ENCODE data around the gene BNIP5.

BNIP5 gene

GRCh38 chr6:36285797-36286196, 50.9 kb downstream of the BNIP5 start:
- no peaks in the 10 kb centered on the region for H3K36me3 ChIP-seq (ENCODE audit: control insufficient read depth in 1 of 2, insufficient read depth in 2 of 2, low read length in 2 of 2)
- peaks cover 0 to 2% of the 10 kb centered on the region in 2 donors for H3K4me1 ChIP-seq (ENCODE audit: control insufficient read depth in 1 of 2, insufficient read depth in 2 of 2, low read length in 2 of 2)
- H3K27me3 ChIP-seq (ENCODE audit: low read depth, low read length) = peaks cover 5% of the 10 kb centered on the region
- H3K4me3 ChIP-seq (ENCODE audit: low read depth in 1 of 2, low read length in 2 of 2) = no peak overlapping the region
- no peak overlapping the region for H3K27ac ChIP-seq (ENCODE audit: low read length)
- H3K9me3 ChIP-seq (ENCODE audit: control insufficient read depth in 1 of 2, low read length in 2 of 2) = no peaks in the 10 kb centered on the region

DNA sequence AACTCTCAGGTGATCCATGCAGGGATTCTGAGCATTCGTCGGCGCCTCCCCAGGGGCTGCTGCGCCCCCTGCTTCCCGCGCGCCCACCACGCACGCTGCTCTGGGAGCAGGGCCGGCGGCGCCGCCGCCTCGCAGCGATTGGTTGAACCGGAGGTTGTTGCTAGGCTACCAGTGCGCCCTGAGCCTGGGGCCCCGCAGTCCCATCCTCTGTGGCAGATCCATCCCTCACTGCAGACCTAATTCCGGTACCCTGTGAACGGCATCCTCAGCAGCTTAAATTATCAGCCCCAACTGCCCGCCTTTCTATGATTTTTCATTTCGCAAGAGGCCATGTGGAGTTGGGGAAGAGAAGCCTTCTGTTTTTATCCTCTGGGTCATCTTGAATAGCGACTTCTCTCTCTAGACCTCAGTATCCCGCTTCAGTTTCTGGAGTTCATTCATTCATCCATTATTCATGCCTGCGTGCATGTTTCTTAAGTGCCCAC, 51.5 kb downstream of the BNIP5 start:
- Histone ChIP-seq H3K9me3 (ENCODE audit: control insufficient read depth in 1 of 2, low read length in 2 of 2) (no peaks in the 10 kb centered on the region), H3K4me3 (ENCODE audit: low read depth in 1 of 2, low read length in 2 of 2) (no peak overlapping the region), H3K27ac (ENCODE audit: low read length) (no peak overlapping the region), H3K4me1 (ENCODE audit: control insufficient read depth in 1 of 2, insufficient read depth in 2 of 2, low read length in 2 of 2) (no peaks in the 10 kb centered on the region), H3K27me3 (ENCODE audit: low read depth, low read length) (peaks cover 5% of the 10 kb centered on the region), H3K36me3 (ENCODE audit: control insufficient read depth in 1 of 2, insufficient read depth in 2 of 2, low read length in 2 of 2) (no peaks in the 10 kb centered on the region)

- no peaks in the 10 kb centered on the region for H3K4me1 ChIP-seq (ENCODE audit: control insufficient read depth in 1 of 2, insufficient read depth in 2 of 2, low read length in 2 of 2)
- H3K36me3 ChIP-seq (ENCODE audit: control insufficient read depth in 1 of 2, insufficient read depth in 2 of 2, low read length in 2 of 2) = no peaks in the 10 kb centered on the region
- H3K4me3 ChIP-seq (ENCODE audit: low read depth in 1 of 2, low read length in 2 of 2) = no peak overlapping the region
- H3K9me3 ChIP-seq (ENCODE audit: control insufficient read depth in 1 of 2, low read length in 2 of 2) = no peaks in the 10 kb centered on the region
- H3K27me3 ChIP-seq (ENCODE audit: low read depth, low read length) = peaks cover 5% of the 10 kb centered on the region
- H3K27ac ChIP-seq (ENCODE audit: low read length) = no peak overlapping the region
These were observed 52.3 kb downstream of the BNIP5 start for GRCh38 chr6:36284359-36284758.

- Histone ChIP-seq H3K4me1 (ENCODE audit: control insufficient read depth in 1 of 2, insufficient read depth in 2 of 2, low read length in 2 of 2) (no peaks in the 10 kb centered on the region), H3K36me3 (ENCODE audit: control insufficient read depth in 1 of 2, insufficient read depth in 2 of 2, low read length in 2 of 2) (no peaks in the 10 kb centered on the region), H3K27me3 (ENCODE audit: low read depth, low read length) (peaks cover 5% of the 10 kb centered on the region), H3K9me3 (ENCODE audit: control insufficient read depth in 1 of 2, low read length in 2 of 2) (no peaks in the 10 kb centered on the region), H3K27ac (ENCODE audit: low read length) (no peak overlapping the region), H3K4me3 (ENCODE audit: low read depth in 1 of 2, low read length in 2 of 2) (no peak overlapping the region)
These were observed 53.1 kb downstream of the BNIP5 start for GRCh38 chr6:36283608-36284007.

- Histone ChIP-seq H3K9me3 (ENCODE audit: control insufficient read depth in 1 of 2, low read length in 2 of 2) (no peaks in the 10 kb centered on the region), H3K4me1 (ENCODE audit: control insufficient read depth in 1 of 2, insufficient read depth in 2 of 2, low read length in 2 of 2) (no peaks in the 10 kb centered on the region), H3K27me3 (ENCODE audit: low read depth, low read length) (peaks cover 5% of the 10 kb centered on the region)
These were observed 55.7 kb downstream of the BNIP5 start for GRCh38 chr6:36280983-36281382.

DNA sequence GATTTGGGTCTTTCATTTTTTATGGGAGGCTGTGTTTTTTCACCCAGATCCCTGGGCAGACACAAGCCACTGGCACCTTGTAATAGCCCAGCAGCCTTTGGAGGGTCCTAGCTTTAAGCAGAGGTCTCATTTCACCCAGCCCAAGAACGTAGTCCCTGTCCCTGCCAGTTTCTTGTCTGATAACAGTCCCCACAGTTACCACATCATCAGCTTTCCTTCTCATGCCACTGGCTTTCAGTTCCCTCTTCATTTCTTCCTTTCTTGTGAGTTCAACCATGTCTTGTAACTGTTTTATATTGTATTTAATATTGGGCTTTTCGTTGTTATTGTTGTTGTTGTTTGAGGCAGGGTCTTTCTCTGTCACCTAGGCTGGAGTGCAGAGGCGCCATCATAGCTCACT, 56.2 kb downstream of the BNIP5 start:
- H3K4me1 ChIP-seq (ENCODE audit: control insufficient read depth in 1 of 2, insufficient read depth in 2 of 2, low read length in 2 of 2) = no peaks in the 10 kb centered on the region
- no peak overlapping the region for H3K4me3 ChIP-seq (ENCODE audit: low read depth in 1 of 2, low read length in 2 of 2)
- H3K27me3 ChIP-seq (ENCODE audit: low read depth, low read length) = no peaks in the 10 kb centered on the region
- H3K9me3 ChIP-seq (ENCODE audit: control insufficient read depth in 1 of 2, low read length in 2 of 2) = no peaks in the 10 kb centered on the region
- no peaks in the 10 kb centered on the region for H3K36me3 ChIP-seq (ENCODE audit: control insufficient read depth in 1 of 2, insufficient read depth in 2 of 2, low read length in 2 of 2)
- no peak overlapping the region for H3K27ac ChIP-seq (ENCODE audit: low read length)

More at GRCh38 chr6:36280983-36281382, 55.7 kb downstream of the BNIP5 start:
- Histone ChIP-seq H3K36me3 (ENCODE audit: control insufficient read depth in 1 of 2, insufficient read depth in 2 of 2, low read length in 2 of 2) (no peaks in the 10 kb centered on the region), H3K27ac (ENCODE audit: low read length) (no peak overlapping the region), H3K4me3 (ENCODE audit: low read depth in 1 of 2, low read length in 2 of 2) (no peak overlapping the region)

DNA sequence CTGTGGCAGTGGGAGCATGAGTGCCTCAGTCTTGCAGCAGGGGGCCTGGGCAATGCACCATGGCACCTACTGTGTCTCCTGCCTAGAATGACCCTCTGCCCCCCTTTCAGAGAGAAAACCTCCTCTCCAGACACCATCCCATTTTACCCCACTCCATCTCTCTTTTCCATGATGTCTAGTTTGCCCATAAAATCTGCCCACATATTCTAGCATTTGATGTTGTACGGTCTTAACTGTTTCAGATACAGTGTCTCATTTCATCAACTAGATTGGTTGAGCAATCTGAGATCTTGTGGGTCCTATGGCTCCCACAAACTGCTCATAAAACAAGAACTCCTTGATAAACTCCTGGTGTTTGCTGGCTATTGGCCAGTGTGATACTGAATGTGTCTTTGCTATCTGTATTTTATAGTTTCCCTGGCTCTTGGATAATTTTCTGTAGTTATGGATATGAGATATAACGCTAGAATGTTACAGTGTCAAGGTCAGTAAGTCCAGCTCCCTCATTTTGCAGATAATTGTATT, 58.7 kb downstream of the BNIP5 start:
- Histone ChIP-seq H3K36me3 (ENCODE audit: control insufficient read depth in 1 of 2, insufficient read depth in 2 of 2, low read length in 2 of 2) (no peaks in the 10 kb centered on the region), H3K27me3 (ENCODE audit: low read depth, low read length) (no peaks in the 10 kb centered on the region), H3K4me1 (ENCODE audit: control insufficient read depth in 1 of 2, insufficient read depth in 2 of 2, low read length in 2 of 2) (no peaks in the 10 kb centered on the region), H3K9me3 (ENCODE audit: control insufficient read depth in 1 of 2, low read length in 2 of 2) (no peaks in the 10 kb centered on the region), H3K4me3 (ENCODE audit: low read depth in 1 of 2, low read length in 2 of 2) (no peak overlapping the region), H3K27ac (ENCODE audit: low read length) (no peak overlapping the region)

DNA sequence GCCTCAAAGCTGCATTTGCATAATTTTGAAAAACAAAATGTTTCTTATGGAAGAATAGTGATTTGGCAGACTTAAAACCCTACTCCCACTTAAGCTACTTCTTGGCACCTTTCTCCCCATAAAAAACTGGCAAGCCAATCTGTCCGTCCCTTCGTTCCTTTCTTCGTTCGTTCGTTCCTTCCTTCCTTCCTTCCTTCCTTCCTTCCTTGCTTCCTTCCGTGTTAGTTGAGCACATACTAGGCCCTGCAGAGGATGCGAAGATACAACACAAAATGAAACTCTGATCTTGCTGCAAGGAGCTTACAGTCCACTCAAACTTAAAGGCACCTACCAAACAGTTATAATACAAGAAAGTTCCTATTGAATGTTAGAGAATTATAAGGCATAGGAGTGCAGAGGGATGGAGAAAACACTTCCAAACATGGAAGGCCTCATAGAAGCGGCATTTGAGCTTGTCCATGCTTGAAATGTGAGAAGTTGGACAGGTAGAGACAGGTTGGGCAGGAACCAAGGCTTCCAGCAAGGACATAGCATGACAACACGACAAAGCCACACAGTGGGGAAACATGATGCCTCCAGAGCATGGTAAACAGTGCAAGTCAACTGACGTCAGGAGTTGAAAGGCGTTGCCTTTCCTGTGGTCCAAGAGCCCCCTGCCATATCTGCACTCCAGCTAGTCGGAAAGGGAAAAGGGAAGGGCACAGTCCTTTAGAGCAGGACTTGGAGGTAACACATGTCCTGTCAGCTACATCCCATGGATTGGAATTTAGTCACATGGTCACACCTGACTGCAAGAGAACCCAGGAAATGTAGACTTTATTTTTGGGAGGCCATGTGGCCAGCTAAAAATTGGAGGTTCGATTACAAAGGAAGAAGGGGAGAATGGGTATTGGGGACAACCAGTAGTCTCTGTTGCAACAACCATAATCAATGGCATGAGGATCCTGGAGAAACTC, 59.8 kb downstream of the BNIP5 start:
- no peaks in the 10 kb centered on the region for H3K4me1 ChIP-seq (ENCODE audit: control insufficient read depth in 1 of 2, insufficient read depth in 2 of 2, low read length in 2 of 2)
- no peaks in the 10 kb centered on the region for H3K36me3 ChIP-seq (ENCODE audit: control insufficient read depth in 1 of 2, insufficient read depth in 2 of 2, low read length in 2 of 2)
- H3K4me3 ChIP-seq (ENCODE audit: low read depth in 1 of 2, low read length in 2 of 2) = no peak overlapping the region
- H3K27ac ChIP-seq (ENCODE audit: low read length) = no peak overlapping the region
- H3K27me3 ChIP-seq (ENCODE audit: low read depth, low read length) = no peaks in the 10 kb centered on the region
- H3K9me3 ChIP-seq (ENCODE audit: control insufficient read depth in 1 of 2, low read length in 2 of 2) = no peaks in the 10 kb centered on the region

DNA sequence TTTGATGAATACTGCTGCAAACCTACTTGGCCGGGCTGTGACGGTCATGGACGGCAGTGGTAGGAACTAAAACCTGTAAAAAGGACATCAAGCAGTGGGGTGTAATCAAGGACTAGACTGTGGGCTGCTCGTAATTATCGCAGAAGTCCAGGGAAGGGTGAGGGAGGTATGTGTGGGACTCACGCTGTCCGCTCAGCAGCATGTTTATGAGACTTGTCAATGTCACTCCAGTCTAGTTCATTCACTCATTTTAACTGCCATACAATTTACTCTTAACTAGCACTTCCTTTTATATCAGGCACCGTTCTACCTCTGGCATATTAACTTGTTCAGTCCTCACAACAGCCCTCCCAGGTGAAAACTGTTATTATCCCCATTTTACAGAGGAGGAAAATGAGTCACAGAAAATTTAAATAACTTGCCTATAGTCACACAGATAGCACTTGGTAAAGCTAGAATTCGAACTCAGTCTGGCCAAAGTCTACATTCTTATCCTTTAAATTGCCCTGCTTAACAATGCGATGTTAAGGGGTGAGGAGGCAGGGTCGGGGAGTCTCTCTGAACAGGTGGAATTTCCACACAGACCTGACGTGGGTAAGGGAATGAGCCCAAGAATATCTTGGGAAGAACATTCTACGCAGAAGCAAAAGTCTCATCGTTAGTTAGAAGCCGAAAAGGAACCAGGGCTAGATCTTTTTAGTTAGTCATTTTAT, 62.7 kb downstream of the BNIP5 start:
- H3K27ac ChIP-seq (ENCODE audit: low read length) = no peak overlapping the region
- no peaks in the 10 kb centered on the region for H3K27me3 ChIP-seq (ENCODE audit: low read depth, low read length)
- no peaks in the 10 kb centered on the region for H3K36me3 ChIP-seq (ENCODE audit: control insufficient read depth in 1 of 2, insufficient read depth in 2 of 2, low read length in 2 of 2)
- H3K4me1 ChIP-seq (ENCODE audit: control insufficient read depth in 1 of 2, insufficient read depth in 2 of 2, low read length in 2 of 2) = no peaks in the 10 kb centered on the region
- no peak overlapping the region for H3K4me3 ChIP-seq (ENCODE audit: low read depth in 1 of 2, low read length in 2 of 2)
- H3K9me3 ChIP-seq (ENCODE audit: control insufficient read depth in 1 of 2, low read length in 2 of 2) = no peaks in the 10 kb centered on the region

DNA sequence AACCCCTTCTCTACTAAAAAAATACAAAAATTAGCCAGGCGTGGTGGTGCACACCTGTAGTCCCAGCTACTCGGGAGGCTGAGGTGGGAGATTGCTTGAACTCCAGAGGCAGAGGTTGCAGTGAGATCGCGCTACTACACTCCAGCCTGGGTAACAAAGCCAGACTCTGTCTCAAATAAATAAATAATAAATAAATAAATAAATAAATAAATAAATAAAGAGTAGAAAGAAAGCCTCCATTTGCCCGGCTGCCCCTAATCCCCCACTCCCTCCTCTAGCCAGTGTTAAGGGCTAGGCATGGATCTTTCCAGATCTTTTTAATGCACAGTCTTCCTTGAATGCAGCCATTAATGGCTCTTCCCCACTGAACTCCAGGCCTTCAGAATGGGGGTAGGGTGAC, 63.6 kb downstream of the BNIP5 start:
- no peaks in the 10 kb centered on the region for H3K9me3 ChIP-seq (ENCODE audit: control insufficient read depth in 1 of 2, low read length in 2 of 2)
- H3K36me3 ChIP-seq (ENCODE audit: control insufficient read depth in 1 of 2, insufficient read depth in 2 of 2, low read length in 2 of 2) = no peaks in the 10 kb centered on the region
- no peak overlapping the region for H3K4me3 ChIP-seq (ENCODE audit: low read depth in 1 of 2, low read length in 2 of 2)
- H3K27ac ChIP-seq (ENCODE audit: low read length) = no peak overlapping the region
- H3K27me3 ChIP-seq (ENCODE audit: low read depth, low read length) = no peaks in the 10 kb centered on the region
- H3K4me1 ChIP-seq (ENCODE audit: control insufficient read depth in 1 of 2, insufficient read depth in 2 of 2, low read length in 2 of 2) = peaks cover 0 to 3% of the 10 kb centered on the region in 2 donors

DNA sequence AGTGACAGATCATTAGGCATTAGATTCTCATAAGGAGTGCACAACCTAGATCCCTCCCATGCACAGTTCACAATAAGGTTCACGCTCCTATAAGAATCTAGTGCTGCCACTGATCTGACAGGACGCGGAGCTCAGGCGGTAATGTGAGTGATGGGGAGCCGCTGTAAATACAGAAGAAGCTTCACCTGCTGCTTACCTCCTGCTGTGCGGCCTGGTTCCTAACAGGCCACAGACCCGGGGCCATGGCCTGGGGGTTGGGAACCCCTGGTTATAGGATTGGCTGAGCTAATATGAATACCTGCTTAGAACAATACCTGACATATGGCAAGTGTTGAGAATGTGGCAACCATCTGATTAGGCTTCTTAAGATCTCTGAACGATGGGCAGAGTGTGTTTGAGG, 64.5 kb downstream of the BNIP5 start:
- Histone ChIP-seq H3K9me3 (ENCODE audit: control insufficient read depth in 1 of 2, low read length in 2 of 2) (no peaks in the 10 kb centered on the region), H3K4me1 (ENCODE audit: control insufficient read depth in 1 of 2, insufficient read depth in 2 of 2, low read length in 2 of 2) (peaks cover 0 to 3% of the 10 kb centered on the region in 2 donors), H3K36me3 (ENCODE audit: control insufficient read depth in 1 of 2, insufficient read depth in 2 of 2, low read length in 2 of 2) (no peaks in the 10 kb centered on the region), H3K27ac (ENCODE audit: low read length) (no peak overlapping the region), H3K4me3 (ENCODE audit: low read depth in 1 of 2, low read length in 2 of 2) (no peak overlapping the region), H3K27me3 (ENCODE audit: low read depth, low read length) (no peaks in the 10 kb centered on the region)

Data from muscle layer of duodenum (tissue), 2 donors.